HG03060 (cell line): Measurements from ENCODE around the gene CARS1.
A peak's percentile ranks its signal among the peaks of the same experiment; 100 is the strongest.
"Not testable (repeated sequence)": the region's sequence is repeated elsewhere in the genome, so short reads cannot be mapped to it uniquely, and the experiment has no call there.

Experiments used
- ATAC-seq: cut with Tn5 transposase; IDR thresholded peaks from one replicate; pipeline ENCODE4 v1.9.1; 2021; ENCODE audit warnings: low read depth, moderate number of reproducible peaks; ENCODE audit not compliant: unreplicated experiment

CARS1 gene

DNA sequence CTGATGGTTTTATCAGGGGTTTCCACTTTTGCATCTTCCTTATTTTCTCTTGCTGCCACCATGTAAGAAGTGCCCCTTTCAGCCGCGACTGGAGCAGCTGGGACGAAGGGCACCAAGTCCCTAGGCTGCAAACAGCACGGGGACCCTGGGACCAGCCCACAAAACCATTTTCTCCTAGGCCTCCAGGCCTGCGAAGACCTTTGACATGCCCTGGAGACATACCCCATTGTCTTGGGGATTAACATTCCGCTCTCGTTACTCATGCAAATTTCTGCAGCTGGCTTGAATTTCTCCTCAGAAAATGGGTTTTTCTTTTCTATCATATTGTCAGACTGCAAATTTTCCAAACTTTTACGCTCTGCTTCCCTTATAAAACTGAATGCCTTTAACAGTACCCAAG lies 6.7 kb upstream of the CARS1 start:
- ATAC-seq = not testable (repeated sequence)

DNA sequence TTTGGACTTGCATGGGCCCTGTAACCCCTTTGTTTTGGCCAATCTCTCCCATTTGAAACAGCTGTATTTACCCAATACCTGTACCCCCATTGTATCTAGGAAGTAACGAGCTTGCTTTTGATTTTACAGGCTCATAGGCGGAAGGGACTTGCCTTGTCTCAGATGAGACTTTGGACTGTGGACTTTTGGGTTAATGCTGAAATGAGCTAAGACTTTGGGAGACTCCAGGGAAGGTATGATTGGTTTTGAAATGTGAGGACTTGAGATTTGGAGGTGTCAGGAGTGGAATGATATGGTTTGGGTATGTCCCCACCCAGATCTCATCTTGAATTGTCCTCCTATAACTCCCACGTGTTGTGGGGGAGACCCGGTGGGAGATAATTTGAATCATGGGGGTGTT lies 6.2 kb upstream of the CARS1 start:
- not testable (repeated sequence) for ATAC-seq

DNA sequence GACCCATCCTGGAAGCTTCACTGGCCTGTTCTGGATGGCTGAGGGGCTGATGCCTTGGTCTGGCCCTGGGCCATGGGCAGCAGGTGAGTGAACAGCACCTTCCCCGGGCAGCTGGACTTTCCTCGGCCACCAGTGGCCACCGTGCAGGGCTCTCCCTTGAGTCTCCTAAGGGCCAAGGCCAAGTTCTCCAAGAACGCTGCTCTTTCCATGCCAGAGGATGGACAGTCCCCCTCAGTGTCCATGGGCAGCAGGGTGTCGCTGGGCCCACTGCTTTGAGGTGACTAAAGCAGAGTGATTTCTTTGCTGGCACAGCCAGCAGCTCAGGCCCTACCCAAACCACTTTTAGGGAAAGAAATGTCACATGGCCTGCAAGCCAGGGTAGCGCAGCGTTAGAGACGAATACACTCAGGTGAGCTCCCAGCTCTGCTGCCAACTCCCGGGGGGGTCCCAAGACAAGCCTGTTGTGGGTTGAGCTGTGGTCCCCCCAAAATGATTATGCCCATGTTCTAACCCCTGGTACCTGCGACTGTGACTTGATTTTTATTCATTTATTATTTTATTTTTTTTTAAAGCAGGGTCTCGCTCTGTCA lies 3.3 kb upstream of the CARS1 start:
- ATAC-seq = no peak

DNA sequence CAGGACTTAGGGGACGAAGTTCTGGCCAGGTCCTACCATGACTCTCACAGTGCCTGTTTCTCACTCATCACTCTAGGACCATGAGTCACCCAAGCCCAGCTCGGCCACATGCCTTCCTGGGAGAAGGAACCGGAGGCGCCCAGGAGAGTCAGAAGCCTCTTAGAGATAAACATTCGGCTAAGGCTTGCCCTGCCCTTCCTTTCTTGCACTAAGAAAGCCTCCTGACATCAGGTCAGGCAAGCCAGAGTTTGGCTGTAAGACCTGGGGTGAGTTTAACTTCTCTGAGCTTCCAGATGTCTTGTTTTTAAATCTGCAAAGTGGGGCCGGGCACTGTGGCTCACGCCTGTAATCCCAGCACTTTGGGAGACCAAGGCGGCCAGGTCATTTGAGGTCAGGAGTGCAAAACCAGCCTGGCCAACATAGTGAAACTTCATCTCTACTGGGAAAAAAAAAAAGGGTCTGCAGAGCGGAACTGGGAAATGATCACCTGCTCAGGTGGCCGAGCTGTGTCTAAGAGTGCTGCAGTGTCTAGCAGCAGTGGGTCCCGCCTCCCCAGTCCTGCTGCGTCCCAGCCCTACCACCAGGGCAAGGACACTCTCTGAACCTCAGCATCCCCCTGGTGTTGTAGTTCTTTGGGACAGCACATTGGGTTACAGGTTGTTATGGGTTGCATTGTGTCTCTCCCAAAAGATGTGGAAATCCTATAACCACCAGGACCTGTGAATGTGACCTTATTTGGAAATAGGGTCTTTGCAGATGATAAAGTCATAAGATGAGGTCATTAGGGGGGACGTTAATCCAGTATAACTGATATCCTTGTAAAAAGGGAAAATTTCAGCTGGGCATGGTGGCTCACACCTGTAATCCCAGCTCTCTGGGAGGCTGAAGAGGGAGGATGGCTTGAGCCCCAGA lies 1.8 kb upstream of the CARS1 start:
- ATAC-seq = no peak

DNA sequence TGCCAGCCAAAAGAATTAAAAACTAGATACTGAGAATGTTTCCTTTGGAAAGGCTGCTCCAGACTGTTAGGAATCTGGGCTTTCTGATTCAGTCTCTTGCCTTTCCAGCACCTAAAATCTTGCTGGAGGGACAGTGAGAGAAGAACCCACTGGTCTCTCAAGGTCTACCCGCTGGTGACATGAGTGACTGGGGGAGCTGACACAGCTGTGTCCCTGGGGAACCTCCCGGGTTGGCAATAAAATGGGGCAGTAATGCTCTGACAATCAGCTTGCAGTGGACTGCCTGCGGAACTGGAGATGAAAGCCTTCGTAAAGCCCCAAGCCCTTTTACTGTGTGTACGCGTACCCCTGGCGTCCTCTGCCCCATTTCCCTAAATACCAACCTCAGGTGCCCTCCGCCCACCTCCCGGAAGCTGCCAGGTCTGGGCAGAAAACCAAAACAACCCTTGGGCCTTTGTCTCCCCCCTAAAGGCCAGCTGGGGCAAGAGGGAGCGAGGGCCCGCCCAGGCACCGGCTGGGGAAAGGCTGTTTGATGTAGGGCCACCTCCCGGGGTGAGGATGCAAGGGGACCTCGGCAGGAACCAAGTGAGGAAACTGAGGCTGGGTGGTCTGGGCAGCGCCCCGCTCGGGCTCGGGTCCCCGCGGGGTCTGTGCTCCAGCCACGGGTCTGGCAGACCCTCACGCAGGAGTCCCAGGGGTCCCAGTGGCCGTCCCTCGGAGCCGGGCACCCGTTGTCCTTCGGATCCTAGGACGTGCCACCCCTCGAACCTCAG lies 741 bp downstream of the CARS1 start:
- no peak for ATAC-seq

DNA sequence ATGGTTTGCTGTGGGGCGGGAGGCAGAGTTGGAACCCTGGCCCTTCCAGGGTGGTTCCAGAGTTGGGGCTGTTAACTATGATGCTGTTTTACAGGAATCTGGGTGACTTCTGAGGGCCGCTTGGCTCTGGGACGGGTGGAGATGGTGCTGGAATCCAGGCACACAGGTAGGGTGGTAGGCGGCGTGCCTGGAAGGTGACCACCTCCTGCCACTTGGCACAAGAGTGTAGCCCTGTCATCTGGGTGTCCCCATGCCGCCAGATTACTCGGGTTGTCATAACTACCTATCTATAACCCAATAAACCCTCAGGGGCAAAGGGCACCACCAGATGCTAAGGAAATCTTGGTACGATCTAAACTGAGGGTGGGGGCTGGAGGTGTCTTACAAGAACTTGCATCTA lies 1.3 kb downstream of the CARS1 start:
- no peak for ATAC-seq

DNA sequence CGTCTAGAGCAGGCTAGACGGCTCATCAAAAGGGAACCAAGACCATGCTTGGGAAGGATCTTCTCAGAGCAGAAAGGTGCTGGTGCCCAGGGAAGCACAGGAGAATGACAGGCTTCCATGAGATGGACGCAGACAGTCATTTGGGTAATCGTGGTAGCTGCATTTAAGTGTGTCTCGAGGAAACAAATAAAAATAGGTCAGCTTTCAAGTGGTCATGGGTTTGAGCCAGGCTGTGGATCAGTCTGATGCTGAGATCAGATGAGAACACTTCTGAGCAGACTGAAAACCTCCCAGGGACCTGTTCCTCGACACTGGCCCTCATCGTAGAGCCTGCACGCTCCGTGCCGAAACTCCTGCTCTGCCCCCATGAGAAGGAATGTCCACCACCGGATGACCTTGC lies 4.7 kb downstream of the CARS1 start:
- ATAC-seq = no peak

DNA sequence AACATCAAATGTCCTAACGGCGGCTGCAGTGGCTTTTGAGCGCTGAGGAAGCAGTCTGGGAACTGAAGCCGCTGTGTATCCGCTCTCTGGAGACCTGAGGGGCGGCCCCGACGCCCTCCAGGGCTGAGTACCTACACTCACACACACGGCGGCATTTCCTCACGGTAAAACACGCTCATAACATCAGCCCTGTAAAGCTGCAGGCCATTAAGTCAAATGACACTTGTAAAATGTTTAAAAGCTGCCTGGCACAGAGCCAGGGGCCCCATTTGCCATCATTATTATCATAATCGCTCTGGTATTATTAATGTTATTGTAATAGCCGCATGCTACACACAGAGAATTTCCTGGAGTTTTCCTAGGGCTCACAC lies 5.1 kb downstream of the CARS1 start:
- no peak for ATAC-seq

DNA sequence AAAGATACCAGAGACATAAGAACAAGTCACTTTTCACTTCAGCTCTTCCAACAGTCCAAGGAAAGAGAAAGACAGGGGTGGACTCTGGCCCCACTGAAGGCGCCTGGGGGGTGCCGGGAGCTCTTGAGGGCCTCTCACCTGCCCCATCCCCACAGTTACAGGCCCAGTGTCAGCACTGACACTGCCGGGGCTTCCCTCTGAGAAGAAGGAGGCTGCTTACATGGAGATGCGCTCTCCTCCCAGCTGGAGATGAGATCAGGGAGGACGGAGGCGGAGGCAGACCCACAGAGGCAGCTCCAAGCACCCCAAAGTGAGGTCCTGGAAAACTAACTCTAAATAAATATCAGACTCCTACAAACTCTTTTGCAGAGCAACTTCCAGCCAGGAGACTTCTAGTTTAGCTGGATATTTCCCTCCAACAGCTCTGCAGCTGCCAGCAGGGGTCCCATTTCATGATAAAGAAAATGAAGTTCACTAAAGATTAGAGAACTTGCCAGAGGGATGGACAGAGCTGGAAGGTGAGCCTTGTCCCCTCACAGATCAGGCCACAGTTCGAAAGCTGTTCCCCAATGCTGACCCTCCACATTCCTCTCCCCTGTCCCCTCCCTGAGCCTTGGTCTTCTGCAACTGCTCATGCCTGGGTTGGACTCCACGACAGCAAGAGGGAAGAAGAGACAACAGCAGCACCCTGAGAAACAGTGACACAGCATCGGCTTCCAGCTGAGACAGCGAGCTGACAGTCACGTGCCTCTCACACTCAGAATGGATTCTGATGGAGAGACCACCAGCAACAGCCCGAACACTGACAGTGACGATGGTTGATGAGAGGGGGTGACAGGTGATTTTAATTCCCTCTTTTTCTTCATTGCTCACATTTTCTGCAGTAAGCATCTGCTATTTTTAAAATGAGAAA lies 5.8 kb downstream of the CARS1 start:
- ATAC-seq = no peak

DNA sequence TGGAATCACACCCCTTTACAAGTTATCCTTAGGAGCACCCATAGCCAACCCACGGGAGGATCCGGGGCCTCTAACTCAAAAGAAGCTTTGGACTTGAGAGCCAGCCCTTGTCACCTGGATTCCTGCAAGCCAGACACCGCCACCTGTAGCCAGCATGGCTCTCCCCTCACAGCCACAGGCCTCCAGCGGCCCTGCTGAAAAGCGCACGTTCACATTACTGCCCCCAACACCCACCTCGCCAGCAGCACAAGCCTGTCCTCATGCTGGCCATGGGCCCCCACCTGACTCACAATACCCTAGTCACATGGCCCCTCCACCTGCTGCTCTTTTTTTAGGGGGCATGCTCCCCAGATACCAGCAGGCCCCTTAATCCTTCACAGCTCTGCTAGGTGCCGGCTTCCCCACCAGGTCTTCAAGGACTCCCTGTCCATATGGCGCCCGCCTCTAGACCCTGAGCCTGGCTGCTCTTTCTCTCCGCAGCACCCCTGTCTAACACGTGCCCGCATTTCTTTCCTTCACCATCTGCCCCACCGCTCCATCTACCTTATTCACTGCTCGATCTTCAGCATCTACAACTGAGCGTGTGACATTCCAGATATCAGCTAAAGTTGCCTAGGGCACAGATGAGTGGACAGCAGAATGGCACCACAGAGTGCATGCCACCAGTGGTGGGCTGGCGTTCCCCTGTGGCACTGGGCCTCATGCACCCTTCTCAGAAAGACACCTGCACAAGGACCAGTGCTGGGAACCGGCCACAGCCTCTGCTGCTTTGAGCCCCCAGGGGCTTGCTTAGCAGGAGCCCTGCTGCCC lies 6.6 kb downstream of the CARS1 start:
- ATAC-seq = no peak

DNA sequence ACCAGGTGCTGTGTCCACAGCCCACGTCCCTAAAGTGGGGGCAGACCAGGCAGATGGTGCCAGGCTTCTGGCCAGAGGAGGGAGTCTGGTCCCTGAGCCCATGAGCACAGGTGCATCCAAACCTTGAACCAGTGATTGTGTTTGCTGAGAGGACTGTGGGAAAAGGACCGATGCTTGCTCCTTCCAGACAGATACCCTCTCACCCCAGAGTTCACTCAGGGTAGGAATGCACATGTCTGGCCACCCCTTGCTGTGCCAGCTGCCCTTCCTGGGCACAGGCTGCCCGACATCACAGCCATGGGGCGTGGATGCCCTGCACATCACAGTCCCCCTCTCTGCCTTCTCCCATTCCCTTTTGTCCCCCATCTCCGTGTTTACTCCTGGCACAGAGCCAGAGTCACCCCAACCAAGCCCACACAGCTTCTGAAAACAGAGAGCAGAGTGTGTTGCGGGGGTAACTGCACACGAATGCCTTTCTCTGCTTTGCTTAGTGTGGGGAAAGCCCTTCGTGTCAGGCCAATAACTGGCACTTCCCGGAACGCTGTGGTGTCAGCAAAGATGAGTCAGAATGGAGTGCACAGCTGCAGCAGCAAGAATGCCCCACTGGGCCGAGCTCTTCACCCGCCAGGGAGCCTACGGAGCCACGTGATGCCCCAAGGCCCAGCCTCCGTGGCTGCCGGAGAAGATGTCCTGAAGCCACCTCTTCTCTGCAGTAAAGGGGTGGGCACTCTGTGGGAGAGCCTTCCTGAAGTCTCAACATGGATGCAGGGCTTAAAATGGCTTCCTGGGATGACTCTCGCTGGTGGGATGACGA lies 7.6 kb downstream of the CARS1 start:
- peak; percentile 91 for ATAC-seq

DNA sequence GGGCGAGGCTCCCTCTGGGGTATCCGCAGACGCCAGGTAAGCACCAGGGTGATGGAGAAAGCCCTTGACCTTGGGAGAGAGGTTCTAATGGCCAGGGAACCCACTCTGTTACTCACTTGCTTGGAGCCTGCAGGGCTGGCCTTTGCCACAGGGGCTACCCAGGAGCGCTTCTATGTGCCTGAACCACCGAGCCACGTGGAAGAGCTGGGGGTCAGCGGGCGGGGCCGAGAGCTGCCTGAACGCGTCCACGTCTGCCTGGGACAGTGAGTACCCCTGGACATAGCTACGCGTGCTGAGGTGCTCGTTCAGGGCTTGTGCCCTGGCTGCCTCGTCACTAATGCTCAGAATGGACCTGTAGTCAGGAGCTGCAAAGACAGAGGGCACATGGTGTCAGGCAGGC lies 9.6 kb downstream of the CARS1 start:
- no peak for ATAC-seq

DNA sequence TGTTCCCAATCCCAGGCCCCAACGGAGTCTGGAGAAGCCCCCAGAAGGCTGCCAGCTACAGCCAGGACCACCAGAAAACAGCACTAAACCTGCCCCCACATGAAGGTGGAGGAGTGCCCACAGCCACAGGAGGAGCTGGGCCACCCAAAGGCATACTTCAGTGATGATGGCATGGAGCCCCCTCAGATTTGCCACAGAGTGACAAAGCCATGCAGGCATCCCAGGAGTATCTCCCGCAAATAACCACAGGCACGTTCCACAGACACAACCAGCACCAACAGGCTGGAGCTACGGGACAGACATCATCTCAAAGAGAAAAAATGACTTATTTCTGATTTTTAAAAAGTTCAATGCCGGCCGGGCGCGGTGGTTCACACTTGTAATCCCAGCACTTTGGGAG lies 10.6 kb downstream of the CARS1 start:
- ATAC-seq = no peak

DNA sequence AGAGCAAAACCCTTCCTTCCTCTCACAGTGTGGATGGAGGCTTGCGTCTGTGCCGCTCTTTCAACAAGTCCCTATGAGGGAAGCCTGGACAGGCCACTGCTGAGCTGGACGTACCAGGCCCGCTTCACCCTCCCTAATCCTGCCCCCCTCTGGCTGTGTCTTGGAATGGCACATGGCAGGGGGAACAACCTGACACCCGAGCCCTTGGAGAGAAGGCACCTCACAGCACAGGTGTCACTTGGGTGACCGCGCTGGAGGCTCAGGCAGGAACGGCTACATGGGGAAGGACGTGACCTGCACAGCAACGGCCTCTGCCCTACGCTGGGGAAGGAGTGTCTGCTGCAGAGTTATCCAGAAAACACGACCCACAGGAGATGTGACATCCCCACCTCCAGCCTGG lies 11.0 kb downstream of the CARS1 start:
- no peak for ATAC-seq

DNA sequence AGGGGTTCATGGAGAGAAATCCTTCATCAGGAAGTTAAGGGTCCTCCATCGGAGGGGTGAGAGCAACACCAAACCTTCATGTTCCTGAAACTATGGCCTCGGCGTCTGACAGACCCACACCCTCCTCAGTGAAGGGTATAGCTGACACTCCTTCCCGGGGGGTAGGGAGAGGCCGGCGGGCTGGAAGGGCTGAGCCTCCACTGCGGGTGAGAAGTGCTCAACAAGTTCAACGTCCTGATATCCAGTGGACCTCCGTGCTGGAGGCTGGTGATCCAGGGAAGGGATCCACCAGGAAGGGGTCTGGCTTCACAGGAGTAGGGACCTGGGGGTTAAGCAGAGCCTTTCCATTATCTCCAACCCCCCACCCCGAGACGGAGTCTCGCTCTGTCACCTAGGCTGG lies 12.3 kb downstream of the CARS1 start:
- ATAC-seq = no peak

DNA sequence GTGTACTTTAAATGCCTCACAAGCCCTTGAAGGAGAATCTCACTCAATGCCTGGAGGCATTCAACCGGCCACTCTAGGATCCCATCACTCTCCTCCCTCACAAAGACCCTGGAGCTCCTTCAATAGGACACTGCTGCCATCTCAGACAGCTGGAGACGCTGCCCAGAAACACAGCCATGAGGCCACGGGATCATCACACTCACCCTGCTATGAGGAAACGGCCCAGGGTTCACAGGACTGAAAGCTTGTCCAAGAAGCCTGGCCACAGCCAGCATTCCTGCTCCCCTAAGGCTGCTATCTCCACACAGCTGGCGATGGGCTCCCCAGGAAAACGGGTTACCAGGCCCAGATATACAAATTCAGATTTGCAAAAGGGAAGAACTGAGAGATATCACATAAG lies 13.2 kb downstream of the CARS1 start:
- no peak for ATAC-seq

DNA sequence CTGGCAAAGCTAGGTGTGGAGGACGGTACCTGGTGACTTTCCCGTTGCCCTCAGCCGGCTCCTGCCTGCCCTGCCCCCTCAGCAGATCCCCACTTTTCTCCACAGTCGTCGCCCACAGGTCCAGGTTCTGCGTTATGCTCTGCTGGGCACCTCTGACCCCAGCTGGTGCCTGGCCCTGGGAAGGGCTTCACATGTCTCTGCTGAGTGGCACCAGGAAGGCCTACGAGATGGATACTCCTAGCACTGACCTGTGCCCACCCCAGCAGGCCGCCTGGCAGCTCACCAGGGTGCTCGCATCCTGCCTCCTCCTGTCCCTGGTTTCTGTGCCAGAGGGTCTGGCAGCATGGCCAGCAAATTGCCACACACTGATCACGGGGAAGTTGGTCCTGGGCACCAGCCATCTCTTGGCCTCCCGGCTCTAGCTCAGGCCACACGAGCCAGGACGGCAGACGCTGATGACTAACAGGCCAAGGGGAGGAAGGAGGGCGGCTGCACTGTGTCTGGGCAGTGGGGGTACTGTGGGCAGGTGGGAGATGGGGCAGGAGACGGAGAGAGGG lies 13.8 kb downstream of the CARS1 start:
- no peak for ATAC-seq

DNA sequence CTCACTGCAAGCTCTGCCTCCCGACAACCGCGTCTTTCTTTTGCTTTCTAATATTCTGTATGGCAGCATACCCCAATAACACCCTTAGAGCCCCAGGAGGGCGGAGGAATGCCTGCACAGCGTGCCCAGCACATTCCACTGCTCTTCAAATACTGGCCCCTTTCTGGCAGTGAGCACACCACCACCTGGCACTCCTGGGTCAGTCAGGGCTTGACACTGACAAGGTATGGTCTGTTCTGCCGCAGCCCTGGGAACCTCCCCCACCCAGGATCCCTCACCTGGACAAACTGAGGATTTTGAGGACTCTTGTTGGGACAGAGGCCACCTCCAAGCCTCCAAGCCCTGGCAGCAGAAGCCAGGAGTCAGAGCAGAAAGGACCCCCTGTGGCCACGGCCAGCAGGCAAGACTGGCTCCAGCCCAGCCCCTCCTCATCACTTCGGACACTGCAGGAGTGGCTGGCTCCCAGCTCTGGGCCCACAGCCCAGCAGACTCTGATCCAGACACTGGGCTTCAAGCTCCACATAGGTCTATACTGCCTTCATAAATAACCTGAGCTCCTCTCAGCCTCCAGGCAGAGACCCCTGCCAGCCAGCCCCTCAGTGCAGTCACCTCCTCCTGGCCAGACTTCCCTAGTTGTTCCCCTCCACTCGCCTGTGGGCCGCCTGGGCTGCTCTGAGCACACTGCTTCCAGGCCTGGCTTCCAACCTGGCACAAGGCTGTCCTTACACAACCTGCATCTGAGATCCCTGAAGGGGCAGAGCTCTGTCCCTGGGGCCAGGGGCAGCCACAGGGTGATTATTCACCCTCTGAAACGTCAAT lies 14.5 kb downstream of the CARS1 start:
- no peak for ATAC-seq
